ENCODE results near the gene RAB5A.
"Not testable (repeated sequence)": the region's sequence is repeated elsewhere in the genome, so short reads cannot be mapped to it uniquely, and the experiment has no call there.

RAB5A gene

GRCh38 chr3:20001932-20002331 is 55.0 kb downstream of the RAB5A start:
- no peak for TF ChIP-seq CTCF (IDR thresholded peaks at IDR 0.05; ENCODE audit: control insufficient read depth, extremely low read depth, insufficient read depth)
- no peak overlapping the region for H3K4me3 ChIP-seq (ENCODE audit: low read depth, low read length)
- DNase-seq (ENCODE audit: low read depth), result no peak

- no peak for TF ChIP-seq CTCF (IDR thresholded peaks at IDR 0.05; ENCODE audit: control insufficient read depth, extremely low read depth, insufficient read depth)
- H3K4me3 ChIP-seq (ENCODE audit: low read depth, low read length), result no peak overlapping the region
- no peak for DNase-seq (ENCODE audit: low read depth)
Observed at GRCh38 chr3:20007960-20008359, 61.1 kb downstream of the RAB5A start.

GRCh38 chr3:20008646-20009045 is 61.7 kb downstream of the RAB5A start:
- TF ChIP-seq CTCF (IDR thresholded peaks at IDR 0.05; ENCODE audit: control insufficient read depth, extremely low read depth, insufficient read depth), result no peak
- no peak overlapping the region for H3K4me3 ChIP-seq (ENCODE audit: low read depth, low read length)
- DNase-seq (ENCODE audit: low read depth), result no peak

GRCh38 chr3:20012164-20012563 is 65.3 kb downstream of the RAB5A start, which contains the start of gene PP2D1:
PP2D1 (minus strand) TSS chr3:20012264; CDS start chr3:20012072, 192 bp downstream.
- no peak for DNase-seq (ENCODE audit: low read depth)
- TF ChIP-seq CTCF (IDR thresholded peaks at IDR 0.05; ENCODE audit: control insufficient read depth, extremely low read depth, insufficient read depth), result no peak
- no peak within 1 kb of the TSS for H3K4me3 ChIP-seq (ENCODE audit: low read depth, low read length)

GRCh38 chr3:20013396-20013795 is 66.5 kb downstream of the RAB5A start:
- no peak for TF ChIP-seq CTCF (IDR thresholded peaks at IDR 0.05; ENCODE audit: control insufficient read depth, extremely low read depth, insufficient read depth)
- no peak for DNase-seq (ENCODE audit: low read depth)
- H3K4me3 ChIP-seq (ENCODE audit: low read depth, low read length), result no peak overlapping the region

- no peak for TF ChIP-seq CTCF (IDR thresholded peaks at IDR 0.05; ENCODE audit: control insufficient read depth, extremely low read depth, insufficient read depth)
- no peak overlapping the region for H3K4me3 ChIP-seq (ENCODE audit: low read depth, low read length)
- no peak for DNase-seq (ENCODE audit: low read depth)
Observed at GRCh38 chr3:20015525-20015924, 68.6 kb downstream of the RAB5A start.

GRCh38 chr3:20016076-20016475 is 69.2 kb downstream of the RAB5A start:
- not testable (repeated sequence) for H3K4me3 ChIP-seq (ENCODE audit: low read depth, low read length); DNase-seq (ENCODE audit: low read depth)
